HG02870 (cell line): ENCODE measurements around the gene GGPS1.
"Not testable (repeated sequence)": the region's sequence is repeated elsewhere in the genome, so short reads cannot be mapped to it uniquely, and the experiment has no call there.

ENCODE experiments used
- ATAC-seq: cut with Tn5 transposase; IDR thresholded peaks from one replicate; pipeline ENCODE4 v1.9.1; 2021; ENCODE audit warnings: mild to moderate bottlenecking, moderate library complexity; ENCODE audit not compliant: unreplicated experiment

Gene GGPS1

DNA sequence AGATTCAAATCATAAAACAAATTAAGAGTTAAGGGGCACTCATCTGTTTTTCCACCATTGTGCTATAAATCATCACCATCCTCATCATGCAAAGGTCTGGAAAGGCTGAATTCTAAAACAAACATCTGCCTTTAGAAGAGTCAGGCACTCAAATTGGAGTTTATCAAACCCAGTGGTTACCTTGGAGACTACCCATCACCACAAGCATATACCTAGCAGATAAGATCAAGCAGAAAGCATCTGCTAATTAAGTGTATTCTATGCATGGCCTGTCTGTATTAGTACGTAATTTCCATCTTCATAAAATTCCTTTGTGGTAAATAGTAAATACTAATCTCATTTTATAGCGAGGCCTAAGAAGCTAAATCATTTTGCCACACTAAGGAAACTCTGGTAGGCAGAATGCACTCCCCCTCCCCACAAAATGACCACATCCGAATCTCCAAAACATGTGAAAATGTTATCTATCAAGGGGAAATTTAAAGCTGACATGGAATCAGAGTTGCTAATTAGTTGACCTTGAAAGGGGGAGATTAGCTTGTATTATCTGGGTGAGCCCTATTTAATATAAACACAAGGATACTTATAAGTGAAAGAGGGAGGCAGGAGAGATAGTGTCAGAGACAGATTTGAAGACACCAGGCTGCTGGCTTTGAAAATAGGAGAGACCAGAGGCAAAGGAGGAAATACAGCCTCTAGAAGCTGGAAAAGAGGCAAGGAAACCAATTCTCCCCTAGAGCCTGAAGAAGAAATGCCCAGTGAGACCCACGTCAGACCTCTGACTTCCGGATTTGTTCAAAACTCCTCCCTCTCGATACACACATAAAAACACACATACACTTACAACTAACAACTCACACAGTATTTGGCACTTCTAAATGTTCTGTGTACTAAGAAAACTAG is 23.6 kb upstream of the GGPS1 start:
- no peak for ATAC-seq

DNA sequence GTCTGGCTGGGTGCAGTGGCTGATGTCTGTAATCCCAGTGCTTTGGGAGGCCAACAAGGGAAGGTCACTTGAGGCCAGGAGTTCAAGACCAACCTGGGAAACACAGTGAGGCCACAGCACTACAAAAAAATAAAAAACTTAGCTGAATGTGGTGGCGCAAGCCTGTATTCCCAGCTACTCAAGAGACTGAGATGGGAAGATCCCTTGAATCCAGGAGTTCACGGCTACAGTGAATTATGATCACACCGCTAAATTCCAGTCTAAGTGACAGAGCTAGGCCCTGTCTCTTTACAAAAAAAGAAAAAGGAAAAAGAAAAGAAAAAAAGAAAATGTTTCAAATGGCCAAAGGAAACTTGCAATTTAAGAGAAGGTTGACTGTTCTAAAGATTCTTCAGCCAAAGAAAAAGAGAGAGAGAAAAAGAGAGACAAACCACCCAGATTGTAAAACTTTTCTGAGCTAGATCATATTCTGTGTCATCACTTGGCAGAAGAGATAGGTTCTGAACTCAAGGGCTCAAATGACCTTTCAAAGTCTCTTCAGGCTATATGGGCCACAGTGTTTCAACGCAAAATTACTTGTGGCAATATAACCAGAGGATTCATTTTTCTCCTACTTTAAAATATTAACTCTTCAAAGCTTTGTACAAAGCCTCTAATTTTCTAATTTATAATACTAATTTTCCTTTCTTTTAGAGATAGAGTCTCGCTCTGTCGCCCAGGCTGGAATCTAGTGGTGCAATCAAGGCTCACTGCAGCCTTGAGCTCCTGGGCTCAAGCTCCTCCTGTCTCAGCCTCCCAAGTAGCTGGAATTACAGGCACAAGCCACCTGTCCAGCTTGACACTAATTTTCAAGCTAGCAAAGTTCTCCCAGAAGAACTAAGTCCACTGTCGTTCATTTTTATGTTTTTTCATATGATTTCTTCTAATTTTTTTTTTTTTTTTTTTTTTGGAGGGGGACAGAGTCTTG is 20.9 kb upstream of the GGPS1 start:
- no peak for ATAC-seq

DNA sequence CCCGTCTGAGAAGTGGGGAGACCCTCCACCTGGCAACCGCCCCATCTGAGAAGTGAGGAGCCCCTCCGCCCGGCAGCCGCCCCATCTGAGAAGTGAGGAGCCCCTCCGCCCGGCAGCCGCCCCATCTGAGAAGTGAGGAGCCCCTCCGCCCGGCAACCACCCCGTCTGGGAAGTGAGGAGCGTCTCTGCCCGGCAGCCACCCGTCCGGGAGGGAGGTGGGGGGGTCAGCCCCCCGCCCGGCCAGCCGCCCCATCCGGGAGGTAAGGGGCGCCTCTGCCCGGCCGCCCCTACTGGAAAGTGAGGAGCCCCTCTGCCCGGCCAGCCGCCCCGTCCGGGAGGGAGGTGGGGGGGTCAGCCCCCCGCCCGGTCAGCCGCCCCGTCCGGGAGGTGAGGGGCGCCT is 19.2 kb upstream of the GGPS1 start:
- not testable (repeated sequence) for ATAC-seq

- ATAC-seq, result no peak
These were observed 15.1 kb upstream of the GGPS1 start for GRCh38 chr1:235313262-235313661.

DNA sequence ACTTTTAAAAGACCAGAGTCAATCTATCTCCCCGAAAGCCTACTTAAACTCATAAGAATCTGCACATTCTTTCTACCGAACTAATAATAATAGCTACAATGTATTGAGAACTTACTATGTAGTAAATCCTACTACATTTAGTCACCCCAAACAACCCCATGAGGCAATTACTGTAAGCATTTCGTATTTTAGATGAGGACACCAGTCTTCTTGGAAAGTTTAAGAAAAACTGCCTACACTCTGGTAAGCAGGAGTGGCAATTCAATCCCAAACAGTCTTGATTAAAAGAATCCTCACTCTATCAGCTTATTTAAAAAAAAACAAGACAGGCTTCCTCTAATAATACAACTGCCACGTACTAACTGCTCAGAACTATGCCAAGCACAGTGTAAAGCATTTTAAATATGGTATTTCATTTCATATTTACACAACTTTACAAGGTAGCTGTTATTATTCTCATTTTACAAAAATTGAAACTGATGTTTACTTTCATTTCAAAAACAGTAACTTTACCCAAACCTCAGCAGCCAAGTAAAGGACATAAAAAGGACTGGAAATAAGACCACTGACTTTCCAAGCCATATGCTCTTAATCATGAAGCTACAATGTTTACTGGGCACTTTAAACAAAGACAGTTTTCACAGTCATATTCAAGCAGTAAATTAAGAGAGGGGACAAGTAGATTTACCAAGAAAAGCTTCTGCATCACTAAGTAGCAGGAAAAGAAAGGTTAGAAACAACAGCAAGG is 14.3 kb upstream of the GGPS1 start:
- no peak for ATAC-seq

- ATAC-seq, result no peak
These were observed 13.2 kb upstream of the GGPS1 start for GRCh38 chr1:235315173-235315572.

DNA sequence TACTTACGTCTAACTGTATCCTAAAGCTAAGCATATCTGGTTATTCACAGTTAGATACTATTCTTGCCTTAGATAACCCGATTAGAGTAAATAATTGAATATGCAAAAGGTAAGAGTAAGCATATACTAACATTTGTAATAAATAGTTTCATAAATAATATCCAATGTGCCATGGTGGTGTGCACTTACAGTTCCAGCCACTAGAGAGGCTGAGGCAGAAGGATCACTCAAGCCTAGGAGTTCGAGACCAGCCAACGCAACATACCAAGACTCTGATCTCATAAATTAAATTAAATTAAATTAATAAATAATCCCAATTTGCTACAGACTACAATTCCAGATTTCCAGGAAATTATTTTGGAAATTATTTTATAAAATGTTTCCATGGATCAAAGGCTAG is 12.6 kb upstream of the GGPS1 start:
- ATAC-seq, result no peak

DNA sequence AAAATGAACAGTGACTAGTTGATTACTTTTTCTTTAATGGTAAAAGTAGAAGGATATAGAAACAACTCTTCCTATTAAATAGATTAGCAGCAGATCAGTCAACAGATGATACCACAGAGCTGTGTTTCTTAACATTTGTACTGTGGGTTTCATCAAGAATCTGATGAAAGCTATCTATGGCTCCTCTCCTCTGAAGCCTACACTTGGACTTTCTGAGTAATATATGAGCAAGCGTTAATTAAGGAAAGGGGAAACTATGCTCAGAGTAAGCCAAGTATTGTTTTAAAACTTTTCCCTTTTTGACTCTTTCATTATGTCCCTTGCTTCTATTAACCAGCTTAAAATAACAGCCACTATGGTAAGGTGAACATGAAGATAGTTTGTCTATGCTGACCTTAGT is 11.2 kb upstream of the GGPS1 start:
- no peak for ATAC-seq

GRCh38 chr1:235319255-235319654 is 9.1 kb upstream of the GGPS1 start:
- ATAC-seq, result no peak

DNA sequence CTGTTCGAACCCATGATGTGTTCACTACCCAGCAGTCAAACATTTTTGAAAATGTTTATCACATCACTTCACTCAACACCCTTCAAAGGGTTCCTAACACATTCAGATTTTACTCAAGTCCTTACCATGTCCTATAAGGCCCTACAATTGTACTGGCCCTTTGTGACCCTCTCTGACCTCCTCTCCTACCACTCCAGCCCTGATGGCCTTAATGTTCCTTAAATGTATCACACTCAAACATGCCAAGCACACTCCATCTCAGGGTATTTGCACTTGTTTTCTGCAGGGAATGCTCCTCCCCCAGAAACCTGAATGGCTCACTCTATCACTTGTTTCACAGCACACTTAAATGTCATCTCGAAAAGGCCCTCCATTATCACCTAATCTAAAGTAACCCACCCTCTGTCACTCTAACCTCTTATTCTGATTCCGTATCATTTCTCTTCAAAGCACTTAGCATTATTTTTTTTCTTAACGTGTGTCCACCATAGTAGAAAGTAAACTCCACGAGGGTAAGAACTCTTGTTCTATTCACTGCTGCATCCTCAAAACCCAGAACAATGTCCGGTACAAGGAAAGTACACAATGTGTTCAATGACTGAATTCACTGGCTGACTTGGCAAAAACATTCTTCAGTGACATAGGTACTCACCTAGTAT is 7.7 kb upstream of the GGPS1 start:
- ATAC-seq, result no peak

- ATAC-seq, result no peak
These were observed 4.1 kb upstream of the GGPS1 start for GRCh38 chr1:235324296-235324695.

DNA sequence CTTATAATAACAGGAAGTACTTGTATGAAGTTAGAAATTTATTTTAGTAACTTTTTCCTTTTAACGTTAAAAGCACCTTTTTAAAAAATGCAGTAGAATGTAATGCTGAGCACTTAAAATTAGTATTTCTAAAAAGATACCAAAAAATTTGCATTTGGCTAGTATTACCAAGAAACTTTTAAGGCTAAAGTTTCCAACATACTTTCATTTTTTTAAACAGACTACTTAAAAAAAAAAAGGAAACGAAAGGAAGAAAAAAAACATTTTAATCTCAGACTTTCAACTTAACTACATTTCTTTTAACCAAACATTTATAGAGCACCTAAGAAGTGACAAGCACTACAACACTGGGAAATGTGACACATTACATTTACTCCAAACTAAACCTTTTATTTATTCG is 3.2 kb upstream of the GGPS1 start:
- no peak for ATAC-seq

DNA sequence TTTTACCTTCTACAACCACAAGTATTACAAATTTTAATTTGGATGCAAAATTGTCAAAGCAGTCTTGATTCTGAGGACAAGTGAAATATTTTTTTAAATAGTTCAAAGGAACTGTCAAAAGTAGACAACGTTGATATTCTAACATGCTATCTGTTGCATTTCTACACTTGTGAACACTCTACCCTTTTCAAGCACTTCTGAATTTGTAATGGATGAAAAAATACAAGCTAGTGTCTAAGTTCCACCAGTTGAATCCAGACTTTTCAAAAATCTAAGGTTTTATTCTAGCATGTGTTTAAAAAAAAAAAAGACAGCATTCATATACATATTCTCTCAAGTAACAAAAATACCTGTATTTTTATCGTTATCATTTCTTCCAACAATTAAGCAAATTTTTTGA is 2.5 kb upstream of the GGPS1 start:
- no peak for ATAC-seq

DNA sequence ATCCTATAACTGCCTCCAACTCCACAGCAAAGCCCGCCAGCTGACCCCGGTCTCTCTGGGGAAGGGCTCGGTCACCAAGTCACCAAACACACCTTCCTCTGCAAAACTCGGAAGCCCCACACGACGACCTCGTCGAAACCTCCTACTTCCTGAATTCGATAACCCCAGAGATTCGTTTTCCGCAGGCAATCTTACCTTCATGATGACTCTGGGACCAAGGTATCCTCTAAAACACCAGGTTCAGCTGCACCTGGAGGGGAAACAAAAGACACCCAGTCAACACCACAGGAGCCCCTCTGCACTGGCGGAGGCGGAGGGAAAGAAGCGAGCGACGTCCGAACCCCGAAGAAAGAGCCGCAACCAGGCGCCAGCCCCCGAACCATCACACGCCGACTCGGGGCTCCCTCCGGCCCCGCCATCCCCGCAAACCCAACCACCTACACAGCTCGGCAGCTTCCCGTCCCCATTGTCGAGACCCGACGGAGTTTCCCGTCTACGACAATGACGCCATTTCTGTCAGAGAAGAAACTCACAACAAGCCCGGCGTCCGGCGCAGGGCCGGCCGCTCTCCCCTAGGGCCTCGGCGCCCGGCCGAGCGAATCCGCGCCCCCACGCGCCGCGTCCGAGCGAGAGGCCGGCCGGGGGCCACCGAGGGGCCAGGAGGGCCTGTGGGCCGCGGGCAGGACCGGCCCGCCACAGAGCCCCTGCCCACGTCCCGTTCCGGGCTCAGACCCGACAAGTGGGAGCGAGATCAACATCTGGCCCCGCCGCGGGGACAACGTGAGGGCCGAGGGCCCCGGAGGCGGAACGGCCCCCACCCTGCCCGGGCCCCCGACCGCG is 1.4 kb upstream of the GGPS1 start:
- no peak for ATAC-seq

DNA sequence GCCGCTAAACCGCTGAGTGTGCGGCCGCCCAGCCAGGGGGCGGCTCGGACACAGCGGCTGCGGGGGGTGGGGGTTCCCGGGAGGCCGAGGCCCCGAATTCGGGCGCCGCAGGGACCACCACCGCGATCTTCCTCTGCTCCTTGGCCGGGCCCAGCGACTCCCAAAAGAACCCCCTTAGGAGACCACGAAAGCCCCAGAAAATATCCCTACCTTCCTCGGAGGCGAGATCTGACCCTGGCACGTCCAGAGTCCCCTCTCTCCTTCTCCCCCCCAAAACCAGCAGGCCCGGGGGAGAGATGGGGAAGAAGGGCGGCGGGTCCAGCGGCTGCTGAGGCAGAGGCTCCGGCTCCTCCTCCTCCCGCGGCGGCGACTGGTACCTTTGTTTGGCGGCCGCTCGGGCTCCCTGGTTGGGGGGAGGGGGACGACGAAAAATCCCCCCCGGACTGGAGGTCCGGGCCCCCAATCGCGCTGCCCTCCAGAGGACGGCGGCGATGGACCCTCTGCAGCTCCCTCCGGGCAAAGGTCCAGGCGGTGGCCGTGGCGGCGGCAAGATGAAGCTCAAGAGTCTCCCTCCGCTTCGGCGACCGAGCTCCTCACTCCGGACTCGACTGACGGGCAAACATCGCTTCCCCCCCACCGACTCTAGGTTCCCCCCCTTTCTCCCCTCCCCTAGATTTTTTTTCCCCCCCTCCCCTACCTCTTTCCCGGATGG is 655 bp upstream of the GGPS1 start, which contains the start of gene ARID4B:
ARID4B (minus strand) TSS at position 621 of the 712 bp plus-strand sequence. CDS start 1,260 bp downstream, outside the sequence.
- no peak for ATAC-seq

DNA sequence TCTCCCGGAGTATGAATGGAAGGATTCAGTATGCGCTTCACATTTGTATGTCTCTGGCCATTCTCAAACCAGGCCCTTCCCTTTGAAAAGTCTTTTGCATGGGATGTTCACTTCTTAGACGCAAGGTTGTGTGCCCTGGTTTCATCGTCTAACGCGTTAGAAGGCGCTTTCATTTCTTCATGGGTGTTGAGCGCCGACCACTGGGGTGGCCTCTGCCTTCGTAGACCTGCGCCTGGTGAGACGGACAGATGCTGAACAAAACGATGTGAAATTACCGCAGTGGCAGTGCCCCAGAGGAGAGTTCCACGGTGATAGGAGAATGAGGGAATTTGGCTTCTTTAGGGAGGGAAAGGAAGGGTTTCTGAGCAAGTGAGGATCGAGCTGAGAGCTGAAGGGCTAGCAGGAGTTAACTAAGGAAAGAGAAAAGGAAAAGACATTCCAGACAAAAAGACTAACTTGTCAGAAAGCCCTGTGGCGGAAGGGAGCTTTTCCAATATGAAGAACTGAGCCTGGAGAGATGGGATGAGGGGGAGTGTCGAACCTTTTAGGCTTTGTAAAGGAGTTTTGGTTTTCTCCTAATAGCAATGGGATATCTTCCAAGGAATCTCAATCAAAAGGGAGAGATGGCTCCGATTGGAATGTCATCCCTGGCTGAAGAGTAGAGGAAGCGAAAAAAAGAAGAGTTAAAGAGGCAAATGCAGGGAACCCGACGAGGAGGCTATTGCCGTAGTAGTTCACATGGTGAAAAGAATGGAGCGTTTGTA is 951 bp downstream of the GGPS1 start:
- ATAC-seq, result no peak

- ATAC-seq, result no peak
These were observed 2.5 kb downstream of the GGPS1 start for GRCh38 chr1:235330918-235331285.

- no peak for ATAC-seq
These were observed 3.0 kb downstream of the GGPS1 start for GRCh38 chr1:235331401-235331800.
